ENCODE data around the gene LRP2BP.
"Not testable (repeated sequence)": the region's sequence is repeated elsewhere in the genome, so short reads cannot be mapped to it uniquely, and the experiment has no call there.

LRP2BP gene

GRCh38 chr4:185394568-185395237 lies 1.0 kb downstream of the LRP2BP start:
- DNase-seq, result no peak

- DNase-seq, result no peak
These were observed 3.6 kb downstream of the LRP2BP start for GRCh38 chr4:185392156-185392555.

- no peak for DNase-seq
These were observed 4.8 kb downstream of the LRP2BP start for GRCh38 chr4:185390941-185391340.

GRCh38 chr4:185387957-185388356 lies 7.8 kb downstream of the LRP2BP start:
- no peak for DNase-seq

GRCh38 chr4:185384930-185385331 lies 10.8 kb downstream of the LRP2BP start:
- no peak for DNase-seq

- no peak for DNase-seq
These were observed 11.7 kb downstream of the LRP2BP start for GRCh38 chr4:185384061-185384460.

GRCh38 chr4:185383451-185383850 lies 12.3 kb downstream of the LRP2BP start:
- no peak for DNase-seq

- DNase-seq, result no peak
These were observed 13.0 kb downstream of the LRP2BP start for GRCh38 chr4:185382754-185383153.

- no peak for DNase-seq
These were observed 14.2 kb downstream of the LRP2BP start for GRCh38 chr4:185381288-185382196.

GRCh38 chr4:185380320-185380719 lies 15.4 kb downstream of the LRP2BP start:
- DNase-seq, result no peak

GRCh38 chr4:185379326-185380295 lies 16.1 kb downstream of the LRP2BP start:
- no peak for DNase-seq

- DNase-seq, result no peak
These were observed 17.5 kb downstream of the LRP2BP start for GRCh38 chr4:185378264-185378663.

GRCh38 chr4:185374573-185374972 lies 21.2 kb downstream of the LRP2BP start:
- no peak for DNase-seq

- DNase-seq, result no peak
These were observed 21.7 kb downstream of the LRP2BP start for GRCh38 chr4:185374027-185374426.

GRCh38 chr4:185371702-185372101 lies 24.0 kb downstream of the LRP2BP start:
- DNase-seq, result no peak

GRCh38 chr4:185370268-185370949 lies 25.3 kb downstream of the LRP2BP start:
- DNase-seq, result no peak

- DNase-seq, result no peak
These were observed 26.0 kb downstream of the LRP2BP start for GRCh38 chr4:185369731-185370130.

GRCh38 chr4:185364886-185365285 lies 30.8 kb downstream of the LRP2BP start:
- DNase-seq, result no peak

GRCh38 chr4:185363251-185363650 lies 32.5 kb downstream of the LRP2BP start:
- no peak for DNase-seq

- not testable (repeated sequence) for DNase-seq
These were observed 33.2 kb downstream of the LRP2BP start for GRCh38 chr4:185362570-185362969.

GRCh38 chr4:185361872-185362271 lies 33.9 kb downstream of the LRP2BP start:
- no peak for DNase-seq

GRCh38 chr4:185359767-185360446 lies 35.8 kb downstream of the LRP2BP start:
- DNase-seq, result no peak

Measured in central memory CD4-positive, alpha-beta T cell (primary cell).